Right lobe of liver (tissue), 4 donors: ENCODE results near the gene SECISBP2.

Source experiments
- POLR2A ChIP-seq: fragments of 450-650 bp; IDR thresholded peaks from one replicate; pipeline ENCODE4 v1.6.1; 2017; ENCODE audit warnings: antibody characterized with exemption, mild to moderate bottlenecking
- TF ChIP-seq, protein P1 (sequence below), 4 donors: fragments of 200-600 bp in 3 of 4; fragments of 450-650 bp in 1 of 4; IDR thresholded peaks; one replicate each; pipeline versions ENCODE4 v1.5.1 to v1.8.0; 2016 to 2022; ENCODE audit warnings: antibody characterized with exemption in 4 of 4, mild to moderate bottlenecking in 2 of 4
- donor health status: DM: no; HTN: no; CAD: no.
- donor health status: DM: no; HTN: no; CAD: no.
- donor health status: DM: no; HTN: yes; CAD: no.

DNA sequence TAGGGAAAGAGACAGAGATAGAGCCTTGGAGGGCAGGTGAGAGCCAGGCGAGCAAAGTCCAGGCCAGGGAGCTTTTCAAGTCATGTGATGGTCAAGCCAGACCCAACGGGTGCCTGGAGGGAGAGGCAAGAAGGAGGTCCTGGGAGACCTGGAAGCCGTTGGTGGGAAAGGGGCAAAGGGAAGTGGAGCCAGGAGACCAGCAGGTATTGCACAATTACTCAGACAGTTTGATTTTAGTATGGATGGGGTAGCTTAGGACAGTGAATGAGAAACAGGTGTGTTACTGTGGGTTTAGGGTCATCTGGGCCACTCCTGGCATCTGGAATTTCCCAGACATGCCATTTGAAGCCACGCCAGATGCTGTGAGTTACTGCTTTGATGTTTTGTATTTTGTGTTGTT, 5.1 kb downstream of the SECISBP2 start:
- TF ChIP-seq, protein P1, sequence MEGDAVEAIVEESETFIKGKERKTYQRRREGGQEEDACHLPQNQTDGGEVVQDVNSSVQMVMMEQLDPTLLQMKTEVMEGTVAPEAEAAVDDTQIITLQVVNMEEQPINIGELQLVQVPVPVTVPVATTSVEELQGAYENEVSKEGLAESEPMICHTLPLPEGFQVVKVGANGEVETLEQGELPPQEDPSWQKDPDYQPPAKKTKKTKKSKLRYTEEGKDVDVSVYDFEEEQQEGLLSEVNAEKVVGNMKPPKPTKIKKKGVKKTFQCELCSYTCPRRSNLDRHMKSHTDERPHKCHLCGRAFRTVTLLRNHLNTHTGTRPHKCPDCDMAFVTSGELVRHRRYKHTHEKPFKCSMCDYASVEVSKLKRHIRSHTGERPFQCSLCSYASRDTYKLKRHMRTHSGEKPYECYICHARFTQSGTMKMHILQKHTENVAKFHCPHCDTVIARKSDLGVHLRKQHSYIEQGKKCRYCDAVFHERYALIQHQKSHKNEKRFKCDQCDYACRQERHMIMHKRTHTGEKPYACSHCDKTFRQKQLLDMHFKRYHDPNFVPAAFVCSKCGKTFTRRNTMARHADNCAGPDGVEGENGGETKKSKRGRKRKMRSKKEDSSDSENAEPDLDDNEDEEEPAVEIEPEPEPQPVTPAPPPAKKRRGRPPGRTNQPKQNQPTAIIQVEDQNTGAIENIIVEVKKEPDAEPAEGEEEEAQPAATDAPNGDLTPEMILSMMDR (IDR thresholded peaks at IDR 0.05): no peak
- TF ChIP-seq POLR2A: no peak
